H1 (cell line): Measurements from ENCODE around the gene HIGD2A. TPM values are rescaled to one million over a fixed set of nuclear protein-coding genes. Genes with fewer than 3 reads are reported as not detected.

Source experiments
- CTCF ChIA-PET: fragments of 300-600 bp; sonication (Branson Sonifier 250); formaldehyde crosslinking; loops from one replicate; lab custom pipeline; 2021; ENCODE audit not compliant: partially characterized antibody; lab: Charles Lee
- POLR2A ChIA-PET: fragments of 300-600 bp; sonication (Branson Sonifier 250); formaldehyde crosslinking; loops from one replicate; lab custom pipeline; 2021; ENCODE audit warnings: inconsistent platforms; ENCODE audit not compliant: partially characterized antibody; lab: Charles Lee
- DNase-seq, 2 experiments: peaks; one replicate each; pipeline versions ENCODE4 v3.0.0 to v3.0.0-alpha.2; 2010 to 2022; ENCODE audit warnings: low spot score in 2 of 2, low read depth in 1 of 2, mixed read lengths in 1 of 2
- FAIRE-seq: peaks from 2 replicates; lab custom pipeline; 2011; peaks lifted over from hg19 to GRCh38; lab: Jason Lieb, UNC
- H2AFZ ChIP-seq: 2 replicates; pipeline ENCODE4 v1.8.1; 2012; ENCODE audit warnings: low read length, inconsistent platforms
- H2AK5ac ChIP-seq: 2 replicates; pipeline ENCODE4 v1.6.1; 2013; ENCODE audit warnings: low read depth, low read length
- H2BK120ac ChIP-seq: replicated peaks from 2 replicates; pipeline ENCODE3; 2013; ENCODE audit warnings: low read depth, low read length, inconsistent platforms
- H2BK12ac ChIP-seq: 2 replicates; pipeline ENCODE4 v1.6.1; 2013; ENCODE audit warnings: low read depth, low read length
- H2BK15ac ChIP-seq: 2 replicates; pipeline ENCODE4 v1.6.1; 2013; ENCODE audit warnings: low read length
- H2BK20ac ChIP-seq: 2 replicates; pipeline ENCODE4 v1.6.1; 2013; ENCODE audit warnings: low read length
- H2BK5ac ChIP-seq: 2 replicates; pipeline ENCODE4 v1.6.1; 2013; ENCODE audit warnings: low read depth, low read length
- H3K14ac ChIP-seq: 2 replicates; pipeline ENCODE4 v1.6.1; 2013; ENCODE audit warnings: inconsistent platforms; ENCODE audit not compliant: insufficient read length
- H3K18ac ChIP-seq: 2 replicates; pipeline ENCODE4 v1.6.1; 2013; ENCODE audit warnings: low read length; ENCODE audit errors: extremely low read depth
- H3K23ac ChIP-seq: 2 replicates; pipeline ENCODE4 v1.6.1; 2013; ENCODE audit warnings: inconsistent platforms; ENCODE audit not compliant: insufficient read length
- H3K23me2 ChIP-seq: 2 replicates; pipeline ENCODE4 v1.6.1; 2013; ENCODE audit warnings: low read depth, low read length
- H3K27ac ChIP-seq: 2 replicates; pipeline ENCODE4 v1.6.1; 2011; ENCODE audit warnings: low read depth, low read length, inconsistent platforms
- H3K27me3 ChIP-seq, 4 experiments: replicated peaks in 1 of 4; 1 replicate in 1 of 4; 2 replicates in 3 of 4; pipeline versions ENCODE4 v1.6.1 to v1.8.1; 2011 to 2013; ENCODE audit warnings: low read length in 3 of 4, mild to moderate bottlenecking in 3 of 4, inconsistent platforms in 2 of 4, mixed read lengths in 2 of 4, moderate library complexity in 1 of 4; ENCODE audit not compliant: control insufficient read depth in 3 of 4, insufficient read depth in 3 of 4; ENCODE audit errors: extremely low read depth in 1 of 4
- H3K36me3 ChIP-seq, 4 experiments: 2 replicates each; pipeline versions ENCODE4 v1.6.1 to v1.8.1; 2011 to 2013; ENCODE audit warnings: mild to moderate bottlenecking in 4 of 4, low read length in 3 of 4, moderate library complexity in 2 of 4, control low read depth in 1 of 4, inconsistent platforms in 1 of 4; ENCODE audit not compliant: insufficient read depth in 4 of 4, control insufficient read depth in 2 of 4
- H3K4ac ChIP-seq: replicated peaks from 2 replicates; pipeline ENCODE3; 2013; ENCODE audit warnings: low read length, low read depth, mixed read lengths, inconsistent platforms; ENCODE audit not compliant: insufficient read length
- H3K4me1 ChIP-seq, 4 experiments: replicated peaks in 1 of 4; 1 replicate in 1 of 4; 2 replicates in 3 of 4; pipeline versions ENCODE4 v1.6.1 to v1.8.1; 2011 to 2013; ENCODE audit warnings: low read length in 3 of 4, inconsistent platforms in 2 of 4, mixed read lengths in 1 of 4; ENCODE audit not compliant: insufficient read depth in 4 of 4, control insufficient read depth in 3 of 4
- H3K4me2 ChIP-seq, 2 experiments: 2 replicates each; pipeline versions ENCODE4 v1.6.1 to v1.8.1; 2011 to 2013; ENCODE audit warnings: low read depth in 2 of 2, low read length in 2 of 2, control low read depth in 1 of 2, inconsistent platforms in 1 of 2, mild to moderate bottlenecking in 1 of 2; ENCODE audit not compliant: insufficient read depth in 1 of 2
- H3K4me3 ChIP-seq, 4 experiments: fragments of 200-600, 300-600 bp in 1 of 4; sonication (generic), shearing (Covaris generic), sonication (Bioruptor Twin) in 1 of 4; 2 replicates each; pipeline versions ENCODE4 v1.5.1 to v1.8.1; 2011 to 2016; ENCODE audit warnings: low read length in 4 of 4, low read depth in 3 of 4, control low read depth in 2 of 4, inconsistent platforms in 2 of 4, mild to moderate bottlenecking in 2 of 4, mixed read lengths in 1 of 4, moderate library complexity in 1 of 4; ENCODE audit not compliant: insufficient read depth in 2 of 4; ENCODE audit errors: extremely low read depth in 1 of 4
- H3K56ac ChIP-seq: replicated peaks from 2 replicates; pipeline ENCODE3; 2013; ENCODE audit warnings: low read depth, mild to moderate bottlenecking, mixed read lengths, low read length, inconsistent platforms; ENCODE audit not compliant: insufficient read length
- H3K79me1 ChIP-seq: 2 replicates; pipeline ENCODE4 v1.6.1; 2013; ENCODE audit warnings: low read depth, low read length, control low read depth
- H3K79me2 ChIP-seq, 2 experiments: 2 replicates each; pipeline versions ENCODE4 v1.6.1 to v1.8.1; 2012 to 2013; ENCODE audit warnings: low read length in 2 of 2, mild to moderate bottlenecking in 2 of 2, inconsistent platforms in 1 of 2; ENCODE audit not compliant: insufficient read depth in 2 of 2, control insufficient read depth in 1 of 2
- H3K9ac ChIP-seq, 4 experiments: replicated peaks in 1 of 4; 1 replicate in 1 of 4; 2 replicates in 3 of 4; pipeline versions ENCODE4 v1.6.1 to v1.8.1; 2011 to 2013; ENCODE audit warnings: low read depth in 3 of 4, low read length in 3 of 4, control low read depth in 2 of 4, mild to moderate bottlenecking in 2 of 4, moderate library complexity in 2 of 4, inconsistent platforms in 1 of 4; ENCODE audit errors: extremely low read depth in 1 of 4
- H3K9me3 ChIP-seq, 2 experiments: 2 replicates each; pipeline versions ENCODE4 v1.6.1 to v1.8.1; 2012 to 2013; ENCODE audit warnings: mild to moderate bottlenecking in 2 of 2, moderate library complexity in 2 of 2, control low read depth in 1 of 2, inconsistent platforms in 1 of 2, low read depth in 1 of 2, low read length in 1 of 2, mixed read lengths in 1 of 2; ENCODE audit not compliant: insufficient read depth in 2 of 2
- H4K20me1 ChIP-seq, 2 experiments: replicated peaks in 1 of 2; 2 replicates each; pipeline versions ENCODE3 to v1.8.1; 2011 to 2013; ENCODE audit warnings: inconsistent platforms in 2 of 2, low read length in 2 of 2, mild to moderate bottlenecking in 1 of 2; ENCODE audit not compliant: insufficient read depth in 2 of 2, control insufficient read depth in 1 of 2
- H4K5ac ChIP-seq: 2 replicates; pipeline ENCODE4 v1.6.1; 2013; ENCODE audit warnings: low read length, low read depth, mixed read lengths, inconsistent platforms; ENCODE audit not compliant: insufficient read length
- H4K8ac ChIP-seq: 2 replicates; pipeline ENCODE4 v1.8.0; 2013; ENCODE audit warnings: mild to moderate bottlenecking, moderate library complexity, low read length, inconsistent platforms; ENCODE audit not compliant: insufficient read depth; ENCODE audit errors: extremely low read depth
- H4K91ac ChIP-seq: replicated peaks from 2 replicates; pipeline ENCODE3; 2013; ENCODE audit warnings: low read length, mixed read lengths, inconsistent platforms; ENCODE audit not compliant: insufficient read length
- EGR1 ChIP-seq: IDR thresholded peaks from 2 replicates; pipeline ENCODE4 v1.6.1; 2011; ENCODE audit warnings: low read depth, low read length, borderline replicate concordance
- MAFK ChIP-seq: IDR thresholded peaks from 2 replicates; pipeline ENCODE4 v1.6.1; 2012; ENCODE audit warnings: low read depth, mild to moderate bottlenecking, improper control_type of control experiment, low read length
- WGBS, 2 experiments: shearing (Covaris generic) in 1 of 2; methylation state at CpG; one replicate each; pipeline versions ENCODE4 v1.1.6 to v1.1.7; 2013 to 2015; ENCODE audit warnings: low lambda C conversion rate in 2 of 2, mixed read lengths in 2 of 2, inconsistent platforms in 1 of 2, low coverage in 1 of 2, missing lambda C conversion rate in 1 of 2; ENCODE audit not compliant: insufficient replicate concordance in 2 of 2, insufficient coverage in 1 of 2, insufficient read length in 1 of 2; ENCODE audit errors: extremely low coverage in 1 of 2, missing lambda C conversion rate in 1 of 2; 5-methylcytosine and 5-hydroxymethylcytosine counted together
- polyA plus RNA-seq, 7 experiments: library from polyadenylated mRNA; depleted of rRNA in 3 of 7; stranded (reverse) in 5 of 7; unstranded in 2 of 7; fragments of >200 nt in 5 of 7; fragments of 200-250 nt in 2 of 7; gene quantifications; 1 replicate in 5 of 7; 2 replicates in 1 of 7; 4 replicates in 1 of 7; pipeline versions ENCODE4 v1.2.1 to v1.2.3, GENCODE V29; 2011 to 2013; ENCODE audit warnings: missing spikeins in 2 of 7, mixed read lengths in 2 of 7
- total RNA-seq: library from RNA; stranded (reverse); fragmentation: NEBNext Ultra II Directional; extraction: Animal tissue kit (Norgen Biotek cat#: 25700); gene quantifications from 2 replicates; pipeline ENCODE4 v1.2.1, GENCODE V29; 2021

The HIGD2A gene
- total and polyA plus RNA-seq, 2 of the 8 experiments (the other 6 are each of a cell fraction or from before 2014, with no cell fraction given), result 95.5 to 264 TPM

- 76% methylated on average over 6 of the region's 6 CpGs; no CpG with 5 or more reads in 1 of the 2 experiments for WGBS, 2 experiments
- Histone ChIP-seq H3K9me3 (no peaks in the 10 kb centered on the region), H3K4me1 (no peaks in the 10 kb centered on the region), H4K8ac (no peak overlapping the region), H4K91ac (no peak overlapping the region), H3K79me1 (no peaks in the 10 kb centered on the region), H2AK5ac (no peak overlapping the region), H3K56ac (no peak overlapping the region), H3K4me2 (no peak overlapping the region), H3K23me2 (no peaks in the 10 kb centered on the region), H3K36me3 (no peaks in the 10 kb centered on the region; a peak in 1 of 8 replicates), H2BK120ac (no peak overlapping the region), H3K18ac (no peak overlapping the region), H2AFZ (no peak overlapping the region), H3K23ac (no peak overlapping the region), H3K27me3 (no peaks in the 10 kb centered on the region), H3K27ac (no peak overlapping the region), H2BK15ac (no peak overlapping the region), H2BK20ac (no peak overlapping the region), H4K20me1 (peaks cover 0 to 1% of the 10 kb centered on the region in 2 experiments), H3K79me2 (no peaks in the 10 kb centered on the region), H3K14ac (no peak overlapping the region), H4K5ac (no peak overlapping the region), H3K9ac (no peak overlapping the region), H2BK12ac (no peak overlapping the region), H3K4ac (no peak overlapping the region), H2BK5ac (no peak overlapping the region), H3K4me3 (no peak overlapping the region)
- DNase-seq (no peak), FAIRE-seq (no peak)
- CTCF ChIA-PET, result interaction anchor here (7.9 kb wide), 1 partner anchor 10 kb away, joined by 83 read pairs; no protein-coding TSS in a partner anchor
- POLR2A ChIA-PET, result interaction anchor here (1.0 to 10.2 kb wide), 3 partner anchors 8 to 10 kb away, joined by 3 to 57 read pairs (median 4); partner anchors contain the start of gene NOP16
- TF ChIP-seq EGR1 (no peak), MAFK (peak; percentile 33; the same call in 1 of the 2 replicates)
Measured at GRCh38 chr5:176396330-176396729, 7.8 kb downstream of the HIGD2A start.
